ENCODE measurements around the gene IPPK. TPM values are rescaled to one million over a fixed set of nuclear protein-coding genes. Genes with fewer than 3 reads are reported as not detected.

The IPPK gene
- total RNA-seq, 1 experiment from 2014 or later: 10.6 TPM

DNA sequence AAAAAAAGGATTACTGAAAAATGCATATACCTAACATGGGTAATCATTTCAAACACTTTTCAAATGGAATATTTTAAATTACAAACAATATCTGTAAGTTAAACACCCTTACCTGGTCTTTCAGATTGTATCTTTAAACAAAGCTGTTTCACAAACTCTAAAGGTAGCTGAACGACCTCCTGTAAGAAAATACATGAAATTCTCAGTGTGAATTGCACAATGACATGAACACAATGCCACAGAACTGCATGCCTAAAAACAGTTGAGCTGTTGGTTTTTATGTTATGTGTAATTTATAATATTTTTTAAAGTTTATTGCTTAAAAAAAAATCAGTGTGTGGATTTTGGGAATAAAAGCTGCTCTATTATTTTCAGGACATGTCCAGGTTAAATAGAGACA is 17.5 kb downstream of the IPPK start:
- TF ChIP-seq, protein P1, sequence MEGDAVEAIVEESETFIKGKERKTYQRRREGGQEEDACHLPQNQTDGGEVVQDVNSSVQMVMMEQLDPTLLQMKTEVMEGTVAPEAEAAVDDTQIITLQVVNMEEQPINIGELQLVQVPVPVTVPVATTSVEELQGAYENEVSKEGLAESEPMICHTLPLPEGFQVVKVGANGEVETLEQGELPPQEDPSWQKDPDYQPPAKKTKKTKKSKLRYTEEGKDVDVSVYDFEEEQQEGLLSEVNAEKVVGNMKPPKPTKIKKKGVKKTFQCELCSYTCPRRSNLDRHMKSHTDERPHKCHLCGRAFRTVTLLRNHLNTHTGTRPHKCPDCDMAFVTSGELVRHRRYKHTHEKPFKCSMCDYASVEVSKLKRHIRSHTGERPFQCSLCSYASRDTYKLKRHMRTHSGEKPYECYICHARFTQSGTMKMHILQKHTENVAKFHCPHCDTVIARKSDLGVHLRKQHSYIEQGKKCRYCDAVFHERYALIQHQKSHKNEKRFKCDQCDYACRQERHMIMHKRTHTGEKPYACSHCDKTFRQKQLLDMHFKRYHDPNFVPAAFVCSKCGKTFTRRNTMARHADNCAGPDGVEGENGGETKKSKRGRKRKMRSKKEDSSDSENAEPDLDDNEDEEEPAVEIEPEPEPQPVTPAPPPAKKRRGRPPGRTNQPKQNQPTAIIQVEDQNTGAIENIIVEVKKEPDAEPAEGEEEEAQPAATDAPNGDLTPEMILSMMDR (conservative IDR thresholded peaks at IDR 0.05; ENCODE audit: low read depth, low read length): no peak
- no peak for TF ChIP-seq EZH2phosphoT487 (IDR thresholded peaks at IDR 0.05; ENCODE audit: borderline replicate concordance, low read length)
- Histone ChIP-seq H3K27ac (ENCODE audit: low read length) (no peak overlapping the region), H3K4me3 (ENCODE audit: low read length) (no peak overlapping the region), H2AFZ (ENCODE audit: low read length) (no peak overlapping the region), H3K27me3 (ENCODE audit: low read length) (no peaks in the 10 kb centered on the region), H3K9me2 (replicated peaks; ENCODE audit: low read length) (no peaks in the 10 kb centered on the region), H3K9me3 (ENCODE audit: low read length) (no peaks in the 10 kb centered on the region), H3K4me2 (ENCODE audit: low read length) (no peak overlapping the region), H3F3A (ENCODE audit: low read length, unreplicated experiment) (no peaks in the 10 kb centered on the region), H3K4me1 (ENCODE audit: insufficient read depth, low read length) (peaks cover 11% of the 10 kb centered on the region), H3K9ac (ENCODE audit: low read length) (no peak overlapping the region), H4K20me1 (ENCODE audit: low read length) (no peaks in the 10 kb centered on the region), H3K36me3 (ENCODE audit: low read depth, low read length) (peaks cover 1% of the 10 kb centered on the region; the same call in 1 of the 2 replicates), H3K79me2 (ENCODE audit: low read length) (peaks cover 11% of the 10 kb centered on the region)
- POLR2A ChIA-PET (ENCODE audit: unreplicated experiment): no interaction called here
- BruUV-seq (replicated peaks): no TSS peak
- ATAC-seq (no peak), DNase-seq (no peak)
- intact Hi-C loops (cut with micrococcal nuclease): no loop called here
- CTCF ChIA-PET: no interaction called here

DNA sequence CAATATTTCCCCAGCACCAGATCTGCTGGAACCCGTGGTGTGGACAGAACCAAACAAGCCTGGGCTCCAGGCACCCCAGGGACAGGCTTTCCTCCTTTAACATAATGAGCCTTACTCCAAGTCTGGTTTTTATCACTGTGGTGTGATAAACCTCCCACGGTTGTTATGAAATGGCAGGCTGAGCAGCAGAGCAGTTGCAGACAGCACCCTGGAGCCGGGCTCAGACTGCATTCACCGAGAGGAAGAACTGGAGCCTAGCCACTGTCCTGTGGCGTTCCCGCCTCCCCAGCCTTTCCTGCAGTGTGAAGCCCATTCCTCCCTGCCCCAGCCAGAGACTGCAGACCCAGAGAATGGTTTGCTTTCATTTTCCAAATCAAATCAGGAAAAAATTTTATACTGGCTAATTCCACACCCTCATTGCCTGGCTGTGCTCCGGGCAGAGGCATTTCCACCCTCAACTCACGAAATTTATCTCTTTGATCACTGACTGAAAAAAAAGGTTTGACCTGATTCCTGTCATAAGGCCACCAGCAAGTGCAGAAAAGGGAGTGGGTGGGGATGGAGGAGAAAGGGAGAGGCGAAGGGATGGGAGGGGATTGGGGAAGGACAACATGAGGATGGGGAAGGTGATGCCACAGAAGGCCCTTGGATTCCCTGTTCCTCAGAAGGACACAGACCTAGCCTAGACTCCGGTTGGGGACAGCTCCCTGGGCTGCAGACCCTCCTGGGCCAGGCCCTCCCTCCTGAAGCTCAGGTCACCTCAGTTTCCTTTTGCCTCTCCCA is 18.9 kb downstream of the IPPK start:
- Histone ChIP-seq H3K9ac (ENCODE audit: low read length) (no peak overlapping the region), H3K9me2 (replicated peaks; ENCODE audit: low read length) (no peaks in the 10 kb centered on the region), H3K4me3 (ENCODE audit: low read length) (no peak overlapping the region), H2AFZ (ENCODE audit: low read length) (no peak overlapping the region), H3F3A (ENCODE audit: low read length, unreplicated experiment) (no peaks in the 10 kb centered on the region), H3K79me2 (ENCODE audit: low read length) (peaks cover 11% of the 10 kb centered on the region), H3K36me3 (ENCODE audit: low read depth, low read length) (peaks cover 7% of the 10 kb centered on the region), H3K4me1 (ENCODE audit: insufficient read depth, low read length) (peaks cover 11% of the 10 kb centered on the region), H3K27ac (ENCODE audit: low read length) (no peak overlapping the region), H3K27me3 (ENCODE audit: low read length) (no peaks in the 10 kb centered on the region), H3K9me3 (ENCODE audit: low read length) (no peaks in the 10 kb centered on the region), H3K4me2 (ENCODE audit: low read length) (no peak overlapping the region), H4K20me1 (ENCODE audit: low read length) (no peaks in the 10 kb centered on the region)
- ChIA-PET CTCF (no interaction called here), POLR2A (ENCODE audit: unreplicated experiment) (no interaction called here)
- DNase-seq (no peak), ATAC-seq (no peak)
- no TSS peak for BruUV-seq (replicated peaks)
- TF ChIP-seq, protein P1 (conservative IDR thresholded peaks at IDR 0.05; ENCODE audit: low read depth, low read length): no peak
- TF ChIP-seq EZH2phosphoT487 (IDR thresholded peaks at IDR 0.05; ENCODE audit: borderline replicate concordance, low read length) (no peak), EZH2 (IDR thresholded peaks at IDR 0.05; ENCODE audit: low read length, unreplicated experiment) (no peak)
- intact Hi-C loops (cut with micrococcal nuclease): no loop called here

DNA sequence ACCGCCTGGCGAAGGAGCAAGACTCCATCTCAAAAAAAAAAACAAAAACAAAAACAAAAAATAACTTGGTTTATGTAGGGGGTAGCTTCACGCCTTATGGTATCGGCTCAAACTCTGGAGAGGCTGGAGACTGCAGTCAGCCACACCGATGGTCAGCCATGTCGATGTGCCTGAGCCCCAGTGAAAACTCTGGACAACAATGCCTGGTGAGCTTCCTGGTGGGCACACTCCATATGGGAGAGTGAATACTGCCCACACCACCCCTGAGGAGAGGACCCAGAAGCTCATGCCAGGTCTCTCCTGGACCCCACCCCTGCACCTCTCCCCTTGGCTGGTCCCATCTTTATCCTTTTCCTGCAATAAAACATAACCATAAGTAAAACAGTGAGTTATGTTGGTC is 19.6 kb downstream of the IPPK start:
- H3K27ac ChIP-seq (ENCODE audit: low read length): no peak overlapping the region
- no peak overlapping the region for H2AFZ ChIP-seq (ENCODE audit: low read length)
- H3K4me2 ChIP-seq (ENCODE audit: low read length): no peak overlapping the region
- no peak overlapping the region for H3K9ac ChIP-seq (ENCODE audit: low read length)
- peaks cover 9% of the 10 kb centered on the region for H3K36me3 ChIP-seq (ENCODE audit: low read depth, low read length)
- no TSS peak for BruUV-seq (replicated peaks)
- H3K9me2 ChIP-seq (replicated peaks; ENCODE audit: low read length): no peaks in the 10 kb centered on the region
- intact Hi-C loops (cut with micrococcal nuclease): no loop called here
- H3K27me3 ChIP-seq (ENCODE audit: low read length): no peaks in the 10 kb centered on the region
- TF ChIP-seq EZH2phosphoT487 (IDR thresholded peaks at IDR 0.05; ENCODE audit: borderline replicate concordance, low read length): no peak
- TF ChIP-seq, protein P1 (conservative IDR thresholded peaks at IDR 0.05; ENCODE audit: low read depth, low read length): no peak
- no peak for TF ChIP-seq EZH2 (IDR thresholded peaks at IDR 0.05; ENCODE audit: low read length, unreplicated experiment)
- no peaks in the 10 kb centered on the region for H3F3A ChIP-seq (ENCODE audit: low read length, unreplicated experiment)
- DNase-seq: no peak
- no peak overlapping the region for H3K4me3 ChIP-seq (ENCODE audit: low read length)
- ATAC-seq: no peak
- H3K4me1 ChIP-seq (ENCODE audit: insufficient read depth, low read length): peaks cover 8% of the 10 kb centered on the region
- H3K9me3 ChIP-seq (ENCODE audit: low read length): no peaks in the 10 kb centered on the region
- no peaks in the 10 kb centered on the region for H4K20me1 ChIP-seq (ENCODE audit: low read length)
- CTCF ChIA-PET: no interaction called here
- POLR2A ChIA-PET (ENCODE audit: unreplicated experiment): no interaction called here
- peaks cover 11% of the 10 kb centered on the region for H3K79me2 ChIP-seq (ENCODE audit: low read length)
